Neuronal stem cell (in vitro differentiated cells): Measurements from ENCODE around the gene MRPS6.

Experiments
- DNase-seq: peaks from one replicate; pipeline ENCODE4 v3.0.0-alpha.2; 2013; ENCODE audit warnings: low spot score
- H2AFZ ChIP-seq: one replicate; pipeline ENCODE4 v1.6.1; 2013; ENCODE audit warnings: mild to moderate bottlenecking, low read length, inconsistent platforms
- H2AK5ac ChIP-seq: 2 replicates; pipeline ENCODE4 v1.6.1; 2013; ENCODE audit warnings: low read depth, mild to moderate bottlenecking, inconsistent platforms, low read length, moderate library complexity, mixed read lengths
- H2BK120ac ChIP-seq: 2 replicates; pipeline ENCODE4 v1.6.1; 2013; ENCODE audit warnings: low read depth, mild to moderate bottlenecking, inconsistent platforms, low read length, moderate library complexity, mixed read lengths
- H2BK12ac ChIP-seq: one replicate; pipeline ENCODE4 v1.6.1; 2013; ENCODE audit warnings: low read length, inconsistent platforms
- H2BK15ac ChIP-seq: 2 replicates; pipeline ENCODE4 v1.6.1; 2013; ENCODE audit warnings: mild to moderate bottlenecking, low read length, inconsistent platforms, mixed read lengths
- H2BK5ac ChIP-seq: one replicate; pipeline ENCODE4 v1.6.1; 2013; ENCODE audit warnings: inconsistent platforms, mild to moderate bottlenecking, low read length, moderate library complexity
- H3K14ac ChIP-seq: one replicate; pipeline ENCODE4 v1.6.1; 2013; ENCODE audit warnings: low read length, inconsistent platforms
- H3K18ac ChIP-seq: 2 replicates; pipeline ENCODE4 v1.6.1; 2013; ENCODE audit warnings: low read length, inconsistent platforms
- H3K23ac ChIP-seq: 2 replicates; pipeline ENCODE4 v1.6.1; 2013; ENCODE audit warnings: low read depth, mild to moderate bottlenecking, mixed read lengths, low read length, inconsistent platforms; ENCODE audit not compliant: poor library complexity
- H3K27ac ChIP-seq: replicated peaks from 3 replicates; pipeline ENCODE4 v1.5.1; 2013; ENCODE audit warnings: low read length, inconsistent platforms
- H3K27me3 ChIP-seq, 3 experiments: 2 replicates each; pipeline ENCODE4 v1.6.1; 2013; ENCODE audit warnings: low read length in 3 of 3, mild to moderate bottlenecking in 2 of 3, inconsistent platforms in 1 of 3, low read depth in 1 of 3, mixed read lengths in 1 of 3, moderate library complexity in 1 of 3; ENCODE audit not compliant: control insufficient read depth in 3 of 3, insufficient read depth in 3 of 3
- H3K36me3 ChIP-seq, 2 donors: replicated peaks in 1 of 2; 2 replicates each; pipeline ENCODE4 v1.6.1; 2013; ENCODE audit warnings: low read length in 2 of 2; ENCODE audit not compliant: control insufficient read depth in 2 of 2, insufficient read depth in 2 of 2
- H3K4ac ChIP-seq: 2 replicates; pipeline ENCODE4 v1.6.1; 2013; ENCODE audit warnings: inconsistent platforms, mild to moderate bottlenecking, low read length, moderate library complexity
- H3K4me1 ChIP-seq, 2 donors: 1 replicate in 1 of 2; 2 replicates in 1 of 2; pipeline ENCODE4 v1.6.1; 2013; ENCODE audit warnings: low read length in 2 of 2, low read depth in 1 of 2; ENCODE audit not compliant: control insufficient read depth in 2 of 2, insufficient read depth in 1 of 2
- H3K4me2 ChIP-seq: one replicate; pipeline ENCODE4 v1.6.1; 2013; ENCODE audit warnings: mild to moderate bottlenecking, low read length, inconsistent platforms; ENCODE audit not compliant: insufficient read depth, poor library complexity, severe bottlenecking
- H3K4me3 ChIP-seq, 2 donors: 2 replicates each; pipeline ENCODE4 v1.5.1; 2013; ENCODE audit warnings: low read length in 2 of 2, mild to moderate bottlenecking in 2 of 2, inconsistent platforms in 1 of 2, moderate library complexity in 1 of 2
- H3K79me1 ChIP-seq: one replicate; pipeline ENCODE4 v1.6.1; 2013; ENCODE audit warnings: low read depth, mild to moderate bottlenecking, inconsistent platforms, low read length, moderate library complexity
- H3K9ac ChIP-seq: one replicate; pipeline ENCODE4 v1.6.1; 2013; ENCODE audit warnings: mild to moderate bottlenecking, low read depth, low read length, inconsistent platforms; ENCODE audit not compliant: poor library complexity
- H3K9me3 ChIP-seq, 2 donors: replicated peaks in 1 of 2; 2 replicates each; pipeline versions ENCODE3 to v1.6.1; 2013; ENCODE audit warnings: low read length in 2 of 2, mild to moderate bottlenecking in 2 of 2, inconsistent platforms in 1 of 2, low read depth in 1 of 2, mixed read lengths in 1 of 2, moderate library complexity in 1 of 2; ENCODE audit not compliant: control insufficient read depth in 2 of 2, insufficient read depth in 1 of 2
- H4K8ac ChIP-seq: one replicate; pipeline ENCODE4 v1.6.1; 2013; ENCODE audit warnings: low read depth, mild to moderate bottlenecking, inconsistent platforms, low read length, moderate library complexity
- H4K91ac ChIP-seq: one replicate; pipeline ENCODE4 v1.6.1; 2013; ENCODE audit warnings: low read length, low read depth, mild to moderate bottlenecking, inconsistent platforms; ENCODE audit not compliant: poor library complexity
- WGBS, 2 donors: extraction: QIAGEN DNeasy Blood & Tissue Kit; methylation state at CpG; one replicate each; pipeline ENCODE4 v1.1.7; 2013; ENCODE audit warnings: missing lambda C conversion rate in 2 of 2, mixed read lengths in 1 of 2; ENCODE audit not compliant: insufficient read length in 2 of 2, insufficient replicate concordance in 1 of 2; ENCODE audit errors: extremely low coverage in 2 of 2; 5-methylcytosine and 5-hydroxymethylcytosine counted together

MRPS6 gene

GRCh38 chr21:34132926-34133325 lies 59.5 kb downstream of the MRPS6 start:
- peaks cover 23 to 53% of the 10 kb centered on the region in 2 donors for H3K36me3 ChIP-seq

GRCh38 chr21:34133392-34133791 lies 60.0 kb downstream of the MRPS6 start:
- WGBS, 2 donors = no CpG with 5 or more reads among the region's 1 CpG

More at GRCh38 chr21:34132926-34133325, 59.5 kb downstream of the MRPS6 start:
- Histone ChIP-seq H4K8ac (no peak overlapping the region), H3K14ac (no peak overlapping the region), H3K4me3 (no peak overlapping the region), H4K91ac (no peak overlapping the region), H2BK15ac (no peak overlapping the region), H2BK120ac (no peak overlapping the region), H3K23ac (no peak overlapping the region), H3K4me2 (no peak overlapping the region), H2AK5ac (no peak overlapping the region), H3K9ac (no peak overlapping the region), H3K79me1 (peaks cover 12% of the 10 kb centered on the region), H3K9me3 (peaks cover 9 to 35% of the 10 kb centered on the region in 2 donors), H2BK5ac (no peak overlapping the region), H3K27ac (no peak overlapping the region), H3K4ac (no peak overlapping the region), H2BK12ac (no peak overlapping the region), H3K18ac (no peak overlapping the region), H3K4me1 (peaks cover 29 to 30% of the 10 kb centered on the region in 2 donors), H3K27me3 (no peaks in the 10 kb centered on the region), H2AFZ (no peak overlapping the region)
- DNase-seq = no peak
- no CpG with 5 or more reads among the region's 4 CpGs for WGBS, 2 donors

GRCh38 chr21:34133802-34134201 lies 60.4 kb downstream of the MRPS6 start:
- no peak overlapping the region for H2AK5ac ChIP-seq
- no peak overlapping the region for H3K4me3 ChIP-seq
- H4K8ac ChIP-seq = no peak overlapping the region
- H4K91ac ChIP-seq = no peak overlapping the region
- peaks cover 9 to 36% of the 10 kb centered on the region in 2 donors for H3K9me3 ChIP-seq
- H3K18ac ChIP-seq = no peak overlapping the region
- peaks cover 12% of the 10 kb centered on the region for H3K79me1 ChIP-seq
- no peak overlapping the region for H2BK120ac ChIP-seq
- no peak overlapping the region for H2BK12ac ChIP-seq
- H3K36me3 ChIP-seq = peaks cover 23 to 45% of the 10 kb centered on the region in 2 donors
- H3K4me2 ChIP-seq = no peak overlapping the region
- H3K27ac ChIP-seq = no peak overlapping the region
- no peaks in the 10 kb centered on the region for H3K27me3 ChIP-seq
- no peak for DNase-seq
- H3K14ac ChIP-seq = no peak overlapping the region
- H3K4me1 ChIP-seq = peaks cover 24 to 27% of the 10 kb centered on the region in 2 donors
- no peak overlapping the region for H2AFZ ChIP-seq
- H3K4ac ChIP-seq = no peak overlapping the region
- no CpG with 5 or more reads among the region's 2 CpGs for WGBS, 2 donors
- no peak overlapping the region for H2BK5ac ChIP-seq
- H3K23ac ChIP-seq = no peak overlapping the region
- H3K9ac ChIP-seq = no peak overlapping the region
- no peak overlapping the region for H2BK15ac ChIP-seq

More at GRCh38 chr21:34133392-34133791, 60.0 kb downstream of the MRPS6 start:
- no peak overlapping the region for H3K27ac ChIP-seq
- no peak overlapping the region for H3K4me3 ChIP-seq
- H3K23ac ChIP-seq = no peak overlapping the region
- H4K91ac ChIP-seq = no peak overlapping the region
- peaks cover 12% of the 10 kb centered on the region for H3K79me1 ChIP-seq
- peaks cover 9 to 36% of the 10 kb centered on the region in 2 donors for H3K9me3 ChIP-seq
- H2BK15ac ChIP-seq = no peak overlapping the region
- no peak overlapping the region for H3K9ac ChIP-seq
- peaks cover 23 to 49% of the 10 kb centered on the region in 2 donors for H3K36me3 ChIP-seq
- H3K18ac ChIP-seq = no peak overlapping the region
- H2BK12ac ChIP-seq = no peak overlapping the region
- peaks cover 27 to 30% of the 10 kb centered on the region in 2 donors for H3K4me1 ChIP-seq
- H2AK5ac ChIP-seq = no peak overlapping the region
- H3K4ac ChIP-seq = no peak overlapping the region
- H2BK120ac ChIP-seq = no peak overlapping the region
- H2AFZ ChIP-seq = no peak overlapping the region
- DNase-seq = no peak
- H3K4me2 ChIP-seq = no peak overlapping the region
- peak overlapping the region; percentile 52 for H4K8ac ChIP-seq
- H2BK5ac ChIP-seq = no peak overlapping the region
- H3K14ac ChIP-seq = no peak overlapping the region
- H3K27me3 ChIP-seq = no peaks in the 10 kb centered on the region

- Histone ChIP-seq H2BK15ac (no peak overlapping the region), H3K36me3 (peaks cover 24 to 45% of the 10 kb centered on the region in 2 donors), H3K9ac (peak overlapping the region; percentile 57), H2AK5ac (no peak overlapping the region), H2AFZ (no peak overlapping the region), H3K14ac (no peak overlapping the region), H2BK12ac (no peak overlapping the region), H4K8ac (no peak overlapping the region), H4K91ac (no peak overlapping the region), H3K27me3 (no peaks in the 10 kb centered on the region), H3K4ac (no peak overlapping the region), H2BK120ac (no peak overlapping the region), H3K4me1 (peaks cover 12 to 15% of the 10 kb centered on the region in 2 donors), H2BK5ac (no peak overlapping the region), H3K27ac (no peak overlapping the region), H3K4me2 (no peak overlapping the region), H3K79me1 (peaks cover 12% of the 10 kb centered on the region), H3K9me3 (peaks cover 9 to 36% of the 10 kb centered on the region in 2 donors), H3K4me3 (peak overlapping the region in 1 of 2 donors; percentile 2), H3K23ac (peak overlapping the region; percentile 43), H3K18ac (no peak overlapping the region)
- no CpG with 5 or more reads among the region's 5 CpGs for WGBS, 2 donors
- no peak for DNase-seq
Measured at GRCh38 chr21:34135330-34135729, 62.0 kb downstream of the MRPS6 start.
